HG03280 (cell line): ENCODE results near the gene RGS7.
"Not testable (repeated sequence)": the region's sequence is repeated elsewhere in the genome, so short reads cannot be mapped to it uniquely, and the experiment has no call there.

Experiments
- ATAC-seq: cut with Tn5 transposase; IDR thresholded peaks from one replicate; pipeline ENCODE4 v1.9.1; 2021; ENCODE audit warnings: mild to moderate bottlenecking, moderate library complexity; ENCODE audit not compliant: unreplicated experiment

Gene RGS7

DNA sequence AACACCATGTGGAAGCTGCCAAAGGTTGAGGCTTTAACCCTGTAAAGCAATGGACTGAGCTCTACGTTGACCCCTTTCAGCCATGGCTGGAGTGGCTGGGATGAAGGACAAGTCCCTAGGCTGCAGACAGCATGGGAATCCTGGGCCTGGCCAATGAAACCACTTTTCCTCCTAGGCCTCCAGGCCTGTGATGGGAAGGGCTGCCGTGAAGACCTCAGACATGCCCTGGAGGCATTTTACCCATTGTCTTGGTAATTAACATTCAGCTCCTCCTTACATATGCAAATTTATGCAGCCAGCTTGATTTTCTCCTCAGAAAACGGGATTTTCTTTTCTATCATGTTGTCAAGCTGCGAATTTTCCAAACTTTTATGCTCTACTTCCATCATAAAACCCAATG is 214.5 kb downstream of the RGS7 start:
- no peak for ATAC-seq

DNA sequence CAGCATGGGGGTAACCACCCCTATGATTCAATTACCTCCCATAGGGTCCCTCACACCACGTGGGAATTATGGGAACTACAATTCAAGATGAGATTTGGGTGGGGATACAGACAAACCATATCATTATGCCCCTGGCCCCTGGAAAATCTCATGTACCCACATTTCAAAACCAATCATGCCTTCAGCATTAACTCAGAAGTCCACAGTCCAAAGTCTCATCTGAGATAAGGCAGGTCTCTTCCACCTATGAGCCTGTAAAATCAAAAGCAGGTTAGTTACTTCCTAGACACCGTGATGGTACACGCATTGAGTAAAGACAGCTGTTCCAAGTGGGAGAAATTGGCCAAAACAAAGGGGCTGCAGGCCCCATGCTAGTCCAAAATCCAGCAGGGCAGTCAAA is 215.4 kb downstream of the RGS7 start:
- not testable (repeated sequence) for ATAC-seq

DNA sequence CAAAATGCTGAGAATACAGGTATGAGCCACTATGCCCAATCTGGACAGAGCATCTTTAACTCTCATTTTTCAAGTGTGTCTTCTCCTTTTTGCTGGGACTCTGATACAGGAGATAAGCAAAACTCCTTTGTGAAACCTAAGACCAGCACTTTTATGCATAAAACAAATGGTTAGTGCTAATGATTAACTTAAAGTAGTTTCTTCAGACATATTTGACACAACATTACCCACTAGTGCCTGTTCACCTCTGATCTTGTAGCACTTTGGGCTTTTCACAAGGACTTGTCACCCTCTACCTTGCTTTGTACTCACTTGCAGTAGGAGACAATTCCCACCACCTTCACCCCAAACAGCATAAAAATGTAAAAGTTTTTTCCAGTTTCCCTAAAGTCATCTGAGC is 216.3 kb downstream of the RGS7 start:
- no peak for ATAC-seq

DNA sequence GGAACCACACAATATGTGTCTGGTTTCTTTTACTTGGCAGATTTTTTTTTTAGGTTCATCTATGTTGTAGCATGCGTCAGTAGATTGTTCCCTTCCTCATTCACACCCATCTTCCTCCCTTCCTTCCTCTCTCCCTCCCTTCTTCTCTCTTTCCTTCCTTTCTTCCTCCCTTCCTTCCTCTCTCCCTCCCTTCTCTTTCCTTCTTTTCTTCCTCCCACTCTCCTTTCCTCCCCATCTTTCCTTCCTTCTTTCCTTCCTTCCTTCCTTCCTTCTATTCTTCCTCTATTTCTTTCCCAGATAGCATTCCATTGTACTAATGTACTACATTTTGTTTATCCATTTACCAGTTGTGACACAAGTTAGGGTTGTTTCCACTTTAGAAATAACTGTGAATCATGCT is 218.0 kb downstream of the RGS7 start:
- ATAC-seq = no peak

DNA sequence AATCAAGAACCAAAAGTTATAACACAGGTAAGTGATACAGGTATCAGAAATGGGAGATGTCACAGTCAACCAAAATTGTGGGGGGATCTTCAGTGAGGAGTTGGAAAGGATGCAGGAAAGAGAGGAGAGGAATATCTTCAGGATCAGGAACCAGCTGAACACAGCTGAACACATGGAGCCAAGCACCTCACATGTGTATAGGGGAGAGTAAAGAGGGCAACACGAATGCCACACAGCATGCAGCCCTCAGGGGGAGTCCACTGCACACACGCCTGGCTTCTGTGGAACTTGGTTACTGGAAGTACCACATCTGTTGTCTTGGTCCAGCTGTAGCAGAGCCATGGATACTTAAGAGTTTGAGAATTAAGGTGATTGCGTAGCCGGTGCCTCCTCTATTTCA is 218.8 kb downstream of the RGS7 start:
- ATAC-seq = no peak

DNA sequence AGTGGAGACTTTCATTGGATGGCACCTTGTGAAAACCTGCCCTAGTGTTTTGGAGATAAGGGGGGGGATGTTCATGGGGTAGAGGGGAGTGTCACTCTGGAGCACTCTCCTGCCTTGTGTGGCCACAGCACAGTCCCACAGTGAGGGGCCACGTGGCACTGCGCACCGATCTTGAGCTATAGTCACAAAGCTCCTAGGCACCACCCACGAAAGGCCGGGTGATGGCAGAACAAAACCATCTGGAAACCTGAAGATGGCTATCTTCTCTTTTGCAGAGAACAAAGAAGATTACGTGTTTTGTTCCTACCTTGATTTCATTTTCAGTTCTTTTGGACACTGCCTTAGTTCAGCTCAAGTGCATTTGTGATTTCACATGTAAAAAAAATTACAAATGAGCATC is 220.6 kb downstream of the RGS7 start:
- ATAC-seq = no peak

DNA sequence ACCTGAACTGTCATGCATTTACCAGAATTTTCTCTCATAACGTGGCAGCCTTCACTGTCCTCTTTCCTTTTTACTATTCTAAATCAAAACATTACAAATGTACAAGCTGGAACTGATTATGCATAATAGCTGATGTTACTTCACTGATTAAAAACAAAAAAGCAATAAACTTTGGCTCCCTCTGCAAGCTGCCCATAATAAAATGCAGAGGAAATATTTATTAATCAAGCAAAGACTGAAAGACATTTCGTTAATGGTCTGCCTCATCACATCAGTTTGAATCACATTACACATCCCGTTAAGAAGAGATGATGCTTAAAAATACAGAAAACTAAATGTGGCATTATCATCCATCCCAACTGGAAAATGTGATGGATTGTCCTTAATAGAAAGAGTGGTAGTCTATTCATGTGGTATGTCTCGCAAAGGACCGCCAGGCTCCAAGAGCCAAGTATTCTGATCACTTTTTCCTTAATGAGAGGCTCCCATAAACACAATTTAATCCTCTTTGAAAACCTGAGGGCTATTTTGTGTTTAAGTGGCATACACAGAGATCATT is 225.3 kb downstream of the RGS7 start:
- no peak for ATAC-seq

DNA sequence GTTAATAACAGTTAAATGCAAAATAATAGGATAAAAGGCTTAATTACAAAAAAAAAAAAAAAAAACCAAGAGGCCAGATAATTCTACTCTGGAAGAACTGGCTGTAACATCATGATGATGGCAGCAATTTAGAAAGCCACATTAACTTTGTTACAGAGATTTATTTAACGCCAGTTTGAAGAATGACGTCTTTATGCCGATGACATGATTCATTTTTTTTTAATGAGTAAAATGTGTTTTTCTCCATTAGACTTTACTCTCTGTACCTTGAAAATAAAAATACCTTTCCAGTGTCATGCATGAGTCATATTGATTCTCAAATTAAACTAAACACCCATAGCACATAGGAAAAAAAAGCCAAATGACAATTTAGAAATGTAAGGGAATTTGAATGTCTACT is 226.1 kb downstream of the RGS7 start:
- ATAC-seq = no peak

DNA sequence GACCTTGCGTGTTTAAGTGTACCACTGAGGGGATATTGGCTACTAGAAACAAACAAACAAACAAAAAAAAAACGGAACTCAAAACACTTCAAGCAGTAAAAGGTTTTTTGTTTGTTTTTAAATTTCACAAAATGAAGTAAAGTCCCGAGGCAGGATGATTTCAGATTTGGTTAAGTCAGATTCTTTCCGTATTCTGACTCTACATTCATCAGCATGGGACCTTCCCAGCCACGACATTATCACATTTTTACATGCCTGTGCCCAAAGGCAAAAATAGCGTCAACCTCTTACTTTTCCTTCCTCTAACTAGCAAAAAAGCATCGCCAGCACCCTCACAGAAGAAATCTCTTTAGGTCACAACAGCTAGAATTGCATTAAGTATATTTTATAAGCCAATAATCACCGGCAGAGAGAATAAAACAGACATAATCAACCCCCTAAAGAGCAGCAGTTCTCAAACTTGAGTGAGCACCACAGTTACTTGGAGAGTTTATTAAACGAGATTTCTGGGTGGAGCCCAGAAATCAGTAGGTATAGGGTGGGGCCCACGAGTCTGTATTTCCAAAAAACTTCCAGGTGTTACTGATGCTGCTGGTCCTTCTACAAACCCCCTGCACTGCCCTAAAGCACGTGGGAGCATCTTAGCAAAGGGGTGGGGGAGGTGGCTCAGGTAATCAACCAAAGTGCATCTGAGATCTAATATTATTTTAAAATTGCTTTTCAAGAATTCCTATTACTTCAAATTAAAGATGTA is 227.6 kb downstream of the RGS7 start:
- no peak for ATAC-seq

DNA sequence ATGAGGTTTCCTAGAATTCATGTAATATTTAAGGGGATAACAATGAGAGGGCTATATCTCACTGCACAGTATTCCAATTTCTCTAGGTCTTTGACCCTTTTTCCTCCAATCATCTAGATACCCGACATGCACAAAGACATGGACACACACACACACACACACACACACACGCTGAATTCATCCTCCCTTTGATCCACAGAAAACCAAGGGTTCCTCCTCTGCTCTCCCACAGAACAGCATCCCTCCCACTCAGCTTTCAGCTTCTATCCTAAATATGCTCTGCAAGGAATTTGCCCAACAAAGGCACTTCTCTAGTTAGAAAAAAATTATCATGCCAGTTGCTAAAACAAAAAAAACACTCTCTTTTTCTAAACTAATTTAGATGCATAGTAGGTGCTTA is 231.7 kb downstream of the RGS7 start:
- ATAC-seq = no peak

DNA sequence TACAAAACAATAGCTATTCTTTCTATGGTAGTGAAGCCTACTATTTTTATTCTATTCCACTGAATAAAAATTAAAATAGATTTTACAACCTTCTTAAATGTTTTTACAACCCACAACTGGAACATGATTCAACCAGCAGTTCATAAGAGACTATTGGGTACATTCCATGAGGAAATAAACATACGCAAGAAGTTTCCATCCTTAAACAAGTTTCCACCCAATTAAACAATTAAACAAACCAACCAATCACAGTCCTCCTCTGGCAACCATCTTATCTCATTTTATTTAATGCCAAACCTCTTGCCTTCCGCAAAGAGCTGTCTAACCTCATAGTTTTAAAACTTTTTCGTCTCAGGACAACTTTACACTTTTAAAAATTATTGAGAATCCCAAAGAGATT is 239.0 kb downstream of the RGS7 start:
- no peak for ATAC-seq

DNA sequence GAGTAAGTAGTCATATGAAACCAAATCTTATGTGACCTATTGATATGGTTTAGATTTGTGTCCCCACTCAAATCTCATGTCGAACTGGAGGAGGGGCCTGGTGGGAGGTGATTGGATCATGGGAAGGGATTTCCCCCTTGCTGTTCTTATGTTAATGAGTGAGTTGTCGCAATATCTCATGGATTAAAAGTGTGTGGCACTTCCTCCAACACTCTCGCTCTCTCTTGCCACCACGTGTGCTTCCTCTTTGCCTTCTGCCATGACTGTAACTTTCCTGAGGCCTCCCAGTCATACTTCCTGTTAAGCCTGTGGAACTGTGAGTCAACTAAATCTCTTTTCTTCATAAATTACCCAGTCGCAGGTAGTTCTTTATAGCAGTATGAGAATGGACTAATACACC is 241.2 kb downstream of the RGS7 start:
- ATAC-seq = no peak

DNA sequence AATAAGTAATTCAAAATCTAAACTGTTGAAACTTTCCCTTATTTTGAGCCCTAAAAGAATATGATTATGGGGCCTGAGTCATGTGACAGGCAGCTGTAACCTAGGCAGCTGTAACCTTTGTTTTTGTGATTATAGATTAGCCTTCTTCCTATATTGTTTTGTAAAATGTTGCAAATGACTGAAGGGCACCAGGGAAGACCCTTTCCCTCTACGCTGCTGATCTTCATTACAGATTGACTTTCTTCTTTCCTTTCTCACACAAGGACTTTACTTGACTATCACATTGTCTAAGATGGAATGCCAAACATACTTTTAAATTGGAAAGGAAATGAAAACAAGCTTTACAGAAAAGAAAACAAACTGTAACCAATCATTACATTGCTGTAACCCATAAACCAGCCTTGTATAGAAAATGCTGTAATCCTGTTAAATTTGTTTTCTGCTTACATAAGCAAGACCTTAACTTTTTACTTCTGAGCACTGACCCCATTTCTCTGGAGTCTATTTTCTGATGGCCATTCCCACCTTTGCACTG is 242.2 kb downstream of the RGS7 start:
- no peak for ATAC-seq

DNA sequence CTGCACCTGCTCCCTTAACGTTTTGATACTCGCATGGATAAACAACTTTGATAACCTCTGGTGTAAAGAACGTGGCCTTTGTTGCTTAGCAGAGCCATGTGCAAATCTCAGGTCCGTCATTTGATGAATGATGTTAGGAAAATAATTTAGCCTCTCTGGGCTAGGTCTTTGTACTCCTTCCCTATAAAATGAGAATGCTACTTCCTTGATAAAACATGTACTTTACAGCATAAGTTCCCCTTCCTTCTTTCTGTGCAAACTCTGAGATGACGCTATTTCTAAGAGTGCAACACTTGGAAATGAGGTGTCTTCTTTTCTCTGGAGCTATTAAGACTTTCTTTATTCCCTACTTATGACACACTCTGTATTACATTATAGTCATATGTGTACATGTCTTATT is 243.4 kb downstream of the RGS7 start:
- ATAC-seq = no peak

DNA sequence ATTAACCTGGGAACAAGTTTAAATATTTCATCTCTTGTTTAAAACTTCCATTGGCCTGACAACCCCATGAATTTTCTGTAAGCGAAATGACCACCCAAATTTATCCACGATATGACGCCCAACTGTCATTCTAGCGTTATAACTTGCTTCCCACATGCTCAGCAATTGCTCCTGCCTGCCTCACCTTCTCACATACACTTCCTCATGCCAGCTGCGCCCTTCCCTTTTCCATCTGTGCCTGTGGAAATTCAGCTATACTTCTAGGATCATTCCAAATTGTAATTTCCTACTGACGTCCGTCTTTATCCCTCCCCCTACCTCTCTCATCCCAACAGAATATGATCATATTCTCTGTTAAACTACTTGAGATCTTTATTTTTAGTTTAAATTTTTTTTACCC is 248.0 kb downstream of the RGS7 start:
- ATAC-seq = no peak

DNA sequence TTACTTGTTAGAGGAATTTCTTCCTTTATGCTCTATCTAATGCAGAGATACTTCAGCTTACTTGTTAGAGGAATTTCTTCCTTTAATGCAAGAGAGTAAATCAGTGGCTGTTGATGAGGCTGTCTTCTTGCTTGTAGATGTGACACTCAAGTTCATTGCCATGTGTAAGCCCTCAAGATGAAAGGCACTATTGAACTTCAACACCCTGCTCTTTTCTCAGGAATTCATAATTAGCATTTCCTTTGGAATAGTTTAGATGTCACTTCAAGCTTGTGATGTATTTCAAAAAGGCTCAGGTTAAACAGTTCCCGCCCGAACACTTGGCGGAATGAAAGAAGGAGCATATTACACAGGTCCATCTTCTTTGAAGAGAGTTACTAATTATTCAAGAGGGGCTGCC is 251.9 kb downstream of the RGS7 start:
- ATAC-seq = no peak

DNA sequence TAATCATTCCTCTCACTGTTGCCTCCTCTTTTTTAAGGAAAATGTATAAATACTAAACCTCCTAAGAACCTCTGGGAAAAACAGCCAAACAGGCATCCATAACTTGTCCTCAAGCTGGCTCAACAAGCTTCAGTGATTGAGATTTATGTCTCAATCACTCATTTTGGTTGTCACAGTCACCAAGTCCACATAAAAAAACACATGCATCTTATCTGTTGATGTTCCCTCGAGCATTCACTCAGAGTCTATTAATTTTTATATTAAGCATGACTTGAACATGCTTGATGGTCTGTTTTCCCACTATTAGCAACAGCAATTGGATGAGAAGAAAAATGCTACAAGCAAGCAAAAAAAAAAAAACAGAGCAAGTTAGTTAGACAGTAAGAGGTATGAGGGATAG is 254.3 kb downstream of the RGS7 start:
- no peak for ATAC-seq

DNA sequence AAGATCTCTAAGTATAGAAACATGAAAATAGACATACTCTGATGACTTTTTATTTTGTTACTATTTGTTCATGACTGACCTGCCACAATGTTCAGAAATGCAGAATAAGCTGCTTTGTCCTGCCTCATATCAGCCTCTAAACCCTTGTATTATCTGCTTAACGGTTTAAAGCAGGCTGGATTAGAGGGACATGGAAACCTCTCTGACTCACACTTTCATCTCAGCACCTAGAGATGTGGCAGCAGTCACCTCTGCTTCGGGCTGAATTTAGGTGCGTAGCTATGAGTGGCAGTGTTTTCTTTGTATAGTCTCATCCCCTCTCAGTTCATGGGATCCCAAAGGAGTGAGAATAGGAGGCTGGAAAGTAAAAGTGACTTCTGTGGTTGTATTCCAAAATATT is 255.4 kb downstream of the RGS7 start:
- no peak for ATAC-seq

DNA sequence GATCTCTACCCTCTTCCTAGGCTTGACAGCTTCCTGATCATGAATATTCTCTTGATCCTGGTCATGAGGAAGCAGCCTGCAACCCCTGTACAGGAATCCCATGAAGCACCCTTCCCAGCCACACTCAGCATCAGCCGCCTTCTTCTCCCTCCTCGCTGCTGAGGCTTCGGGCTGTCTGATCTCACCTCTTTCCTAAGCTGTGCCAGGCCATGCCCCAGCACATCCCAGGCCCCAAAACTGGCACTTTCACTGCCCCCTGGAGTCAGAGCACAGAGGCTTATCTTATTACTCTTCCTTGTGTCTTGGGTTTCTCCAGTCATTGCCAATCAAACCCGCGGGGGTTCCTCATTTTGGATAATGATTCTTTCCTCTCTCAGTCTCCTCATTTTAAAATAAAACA is 259.5 kb downstream of the RGS7 start:
- ATAC-seq = no peak

DNA sequence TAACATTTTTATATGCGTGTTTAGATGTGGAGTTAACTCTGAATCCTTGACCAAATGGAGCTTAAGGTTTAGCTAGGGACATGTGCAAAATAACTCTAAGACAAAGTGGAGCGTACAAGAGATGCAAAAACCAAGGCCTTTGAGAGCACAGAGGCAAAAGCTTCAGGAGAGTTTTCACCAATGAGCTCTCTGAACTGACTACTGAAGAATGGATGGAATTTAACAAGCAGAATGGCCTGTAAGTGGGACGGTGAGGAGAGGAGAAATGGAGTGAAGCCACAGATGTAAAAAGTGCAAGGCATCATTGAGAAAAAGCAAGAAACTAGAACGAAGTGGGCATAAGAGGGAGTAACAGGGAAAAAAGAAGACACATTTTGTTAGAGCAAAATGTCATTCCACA is 260.0 kb downstream of the RGS7 start:
- ATAC-seq = no peak

DNA sequence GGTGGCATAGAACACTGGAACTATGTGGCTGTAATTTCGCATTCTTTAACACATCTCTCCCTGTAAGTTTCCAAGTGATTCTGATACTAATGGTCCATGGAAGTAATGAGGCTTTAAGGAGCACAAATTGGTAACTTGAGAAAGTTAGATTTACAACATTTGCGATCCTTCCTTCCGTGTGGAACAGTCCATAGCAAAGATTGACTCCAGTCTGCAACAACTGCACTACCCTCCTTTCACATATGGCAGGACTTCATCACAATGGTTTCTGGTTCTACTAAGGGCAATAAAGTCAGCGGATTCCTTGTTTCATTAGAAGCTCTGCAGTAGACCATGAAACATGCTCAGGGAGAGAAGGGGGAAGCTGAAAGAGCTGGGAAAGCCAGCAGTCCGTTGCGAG is 261.2 kb downstream of the RGS7 start:
- no peak for ATAC-seq

DNA sequence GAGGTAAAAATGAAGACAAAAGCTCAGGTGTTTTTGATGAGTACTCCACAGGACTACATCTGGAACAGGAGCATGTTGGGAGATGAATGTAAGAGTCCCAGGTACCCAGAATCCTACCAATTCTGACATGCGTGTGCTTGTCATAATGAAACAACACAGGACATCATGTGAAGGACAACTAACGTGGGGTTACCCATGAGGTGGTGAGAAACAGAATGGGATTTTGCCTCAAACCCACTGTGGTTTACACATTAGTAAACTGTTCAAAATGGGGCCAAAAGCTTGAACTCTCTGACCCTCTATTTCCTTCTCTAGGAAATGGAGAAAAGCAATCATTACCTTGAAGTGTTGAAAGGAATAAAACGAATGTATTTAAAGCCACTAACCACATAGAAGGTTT is 266.2 kb downstream of the RGS7 start:
- ATAC-seq = no peak

DNA sequence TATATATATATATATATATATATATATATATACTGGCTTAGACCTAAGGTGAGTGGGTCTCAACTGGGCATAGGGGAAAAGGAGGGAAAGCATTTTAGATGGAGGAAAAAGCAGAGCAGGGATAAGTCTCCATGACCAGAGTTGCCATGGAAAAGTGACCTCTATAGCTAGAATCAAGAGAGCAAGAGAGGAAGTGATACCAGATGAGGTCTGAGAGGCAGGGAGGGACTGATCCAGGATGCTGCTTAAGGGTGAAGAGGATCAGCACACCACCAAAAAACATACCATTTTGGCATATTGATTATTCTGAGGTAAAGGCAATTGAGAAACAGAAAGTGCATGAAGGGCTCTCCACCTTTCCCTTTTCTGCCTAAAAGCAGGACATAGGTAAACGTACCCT is 267.9 kb downstream of the RGS7 start:
- not testable (repeated sequence) for ATAC-seq
